Measurements from ENCODE around the gene OR2V2. TPM values are rescaled to one million over a fixed set of nuclear protein-coding genes. Genes with fewer than 3 reads are reported as not detected.

OR2V2 gene
- total and polyA plus RNA-seq, 4 donors: not detected

- Histone ChIP-seq H3K36me3 (ENCODE audit: control insufficient read depth in 4 of 4, insufficient read depth in 4 of 4, low read length in 4 of 4) (no peaks in the 10 kb centered on the region), H3K27me3 (ENCODE audit: control insufficient read depth in 3 of 3, insufficient read depth in 3 of 3, low read length in 2 of 3) (peaks cover 0 to 43% (median 30%) of the 10 kb centered on the region in 3 donors), H3K9me3 (ENCODE audit: control insufficient read depth in 4 of 4, insufficient read depth in 3 of 4, low read length in 3 of 4) (no peaks in the 10 kb centered on the region), H3K9ac (ENCODE audit: insufficient read depth in 1 of 2, low read length in 2 of 2) (no peak overlapping the region), H3K4me1 (ENCODE audit: control insufficient read depth in 5 of 5, insufficient read depth in 5 of 5, low read length in 5 of 5) (peaks cover 0 to 22% (median 4%) of the 10 kb centered on the region in 5 donors), H3K27ac (ENCODE audit: low read depth in 1 of 2, low read length in 1 of 2) (no peak overlapping the region), H3K4me3 (no peak overlapping the region)
- WGBS, 2 donors: 46 to 56% methylated on average over 11 of the region's 11 CpGs
- no peak for TF ChIP-seq CTCF (IDR thresholded peaks at IDR 0.05; ENCODE audit: control extremely low read depth, extremely low read depth)
- peak in 1 of 3 donors; percentile 73 for DNase-seq
- no peak for ATAC-seq (ENCODE audit: insufficient read depth, low FRiP score)
Measured at GRCh38 chr5:181203093-181203711, 55.8 kb downstream of the OR2V2 start.

- DNase-seq: no peak
- peaks cover 0 to 43% (median 30%) of the 10 kb centered on the region in 3 donors for H3K27me3 ChIP-seq (ENCODE audit: control insufficient read depth in 3 of 3, insufficient read depth in 3 of 3, low read length in 2 of 3)
- H3K27ac ChIP-seq (ENCODE audit: low read depth in 1 of 2, low read length in 1 of 2): no peak overlapping the region
- no peak for TF ChIP-seq CTCF (IDR thresholded peaks at IDR 0.05; ENCODE audit: control extremely low read depth, extremely low read depth)
- H3K36me3 ChIP-seq (ENCODE audit: control insufficient read depth in 4 of 4, insufficient read depth in 4 of 4, low read length in 4 of 4): no peaks in the 10 kb centered on the region
- peaks cover 0 to 22% (median 4%) of the 10 kb centered on the region in 5 donors for H3K4me1 ChIP-seq (ENCODE audit: control insufficient read depth in 5 of 5, insufficient read depth in 5 of 5, low read length in 5 of 5)
- WGBS, 2 donors: 7% methylated on average over 17 of the region's 17 CpGs
- H3K9me3 ChIP-seq (ENCODE audit: control insufficient read depth in 4 of 4, insufficient read depth in 3 of 4, low read length in 3 of 4): no peaks in the 10 kb centered on the region
- H3K9ac ChIP-seq (ENCODE audit: insufficient read depth in 1 of 2, low read length in 2 of 2): no peak overlapping the region
- peak overlapping the region; percentile 33 for H3K4me3 ChIP-seq
- ATAC-seq (ENCODE audit: insufficient read depth, low FRiP score): no peak
Measured at GRCh38 chr5:181203777-181204112, 56.4 kb downstream of the OR2V2 start.

- Histone ChIP-seq H3K9me3 (ENCODE audit: control insufficient read depth in 4 of 4, insufficient read depth in 3 of 4, low read length in 3 of 4) (no peaks in the 10 kb centered on the region), H3K4me1 (ENCODE audit: control insufficient read depth in 5 of 5, insufficient read depth in 5 of 5, low read length in 5 of 5) (peaks cover 0 to 22% (median 4%) of the 10 kb centered on the region in 5 donors), H3K27ac (ENCODE audit: low read depth in 1 of 2, low read length in 1 of 2) (peak overlapping the region; percentile 16 to 30), H3K4me3 (peak overlapping the region; percentile 52), H3K36me3 (ENCODE audit: control insufficient read depth in 4 of 4, insufficient read depth in 4 of 4, low read length in 4 of 4) (no peaks in the 10 kb centered on the region), H3K9ac (ENCODE audit: insufficient read depth in 1 of 2, low read length in 2 of 2) (no peak overlapping the region), H3K27me3 (ENCODE audit: control insufficient read depth in 3 of 3, insufficient read depth in 3 of 3, low read length in 2 of 3) (peaks cover 0 to 43% (median 28%) of the 10 kb centered on the region in 3 donors)
- 1 to 2% methylated on average over 59 to 67 of the region's 67 CpGs for WGBS, 2 donors
- ATAC-seq (ENCODE audit: insufficient read depth, low FRiP score) (peak; percentile 1), DNase-seq (peak in 2 of 3 donors; percentile 34)
- no peak for TF ChIP-seq CTCF (IDR thresholded peaks at IDR 0.05; ENCODE audit: control extremely low read depth, extremely low read depth)
Measured at GRCh38 chr5:181204113-181204825, 56.9 kb downstream of the OR2V2 start.

All from lung (tissue), 12 donors.